HG03097 (cell line): ENCODE data around the gene LMAN2.
A peak's percentile ranks its signal among the peaks of the same experiment; 100 is the strongest.

ENCODE experiments used
- ATAC-seq: cut with Tn5 transposase; IDR thresholded peaks from one replicate; pipeline ENCODE4 v1.9.1; 2021; ENCODE audit not compliant: unreplicated experiment, low FRiP score

LMAN2 gene, protein sequence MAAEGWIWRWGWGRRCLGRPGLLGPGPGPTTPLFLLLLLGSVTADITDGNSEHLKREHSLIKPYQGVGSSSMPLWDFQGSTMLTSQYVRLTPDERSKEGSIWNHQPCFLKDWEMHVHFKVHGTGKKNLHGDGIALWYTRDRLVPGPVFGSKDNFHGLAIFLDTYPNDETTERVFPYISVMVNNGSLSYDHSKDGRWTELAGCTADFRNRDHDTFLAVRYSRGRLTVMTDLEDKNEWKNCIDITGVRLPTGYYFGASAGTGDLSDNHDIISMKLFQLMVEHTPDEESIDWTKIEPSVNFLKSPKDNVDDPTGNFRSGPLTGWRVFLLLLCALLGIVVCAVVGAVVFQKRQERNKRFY

GRCh38 chr5:177351392-177352329, at the start of gene LMAN2:
Gene LMAN2 (minus strand): TSS chr5:177351668. CDS start chr5:177351647, 21 bp downstream.
- ATAC-seq, result peak; percentile 82

DNA sequence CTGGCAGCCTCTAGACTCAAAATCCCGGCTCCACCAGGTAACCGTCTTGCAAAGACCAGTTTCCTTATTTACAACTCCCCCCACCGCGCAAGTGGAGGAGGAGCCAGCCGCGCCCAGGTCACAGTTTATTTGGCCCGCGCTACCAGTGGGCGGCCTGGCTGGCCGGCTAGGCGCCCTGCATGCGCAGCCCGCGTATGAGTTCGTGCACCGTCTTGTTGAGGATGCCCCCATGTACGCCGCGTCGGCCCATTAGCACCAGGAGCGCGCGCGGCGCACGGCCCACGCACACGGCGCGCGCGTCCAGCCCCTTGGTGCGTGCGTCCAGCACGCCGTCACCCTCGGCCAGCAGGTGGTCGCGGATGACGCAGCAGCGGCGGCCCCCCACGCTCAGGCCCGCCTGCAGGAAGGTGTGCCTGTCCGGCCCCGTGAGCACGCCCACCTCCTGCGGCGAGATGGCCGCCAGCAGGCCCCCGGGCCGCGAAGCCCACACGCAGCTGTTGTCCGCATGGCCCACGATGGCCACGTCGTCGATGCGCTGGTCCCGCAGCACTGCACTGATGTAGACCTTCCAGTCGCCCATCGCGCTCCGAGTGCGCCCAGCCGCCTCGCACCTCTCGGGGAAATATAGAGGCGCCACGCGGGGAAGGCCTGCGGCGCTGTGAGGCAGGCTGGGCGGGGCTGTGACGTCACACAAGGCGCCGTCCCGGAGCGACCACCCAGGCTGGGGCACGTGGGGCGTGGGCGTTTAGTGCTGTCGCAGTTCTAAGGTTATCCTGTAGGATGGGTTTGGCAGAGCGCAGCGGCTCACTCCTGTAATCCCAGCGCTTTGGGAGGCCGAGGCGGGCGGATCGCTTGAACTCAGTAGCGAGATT, 48.8 kb upstream of the LMAN2 start, which contains the start of gene PFN3:
Gene PFN3 (minus strand): TSS at position 665 of the 872 bp plus-strand sequence. CDS start 85 bp downstream, at position 580.
- no peak for ATAC-seq

GRCh38 chr5:177397875-177398390, 46.5 kb upstream of the LMAN2 start:
- no peak for ATAC-seq

- no peak for ATAC-seq
Measured at GRCh38 chr5:177396807-177397206, 45.3 kb upstream of the LMAN2 start.

DNA sequence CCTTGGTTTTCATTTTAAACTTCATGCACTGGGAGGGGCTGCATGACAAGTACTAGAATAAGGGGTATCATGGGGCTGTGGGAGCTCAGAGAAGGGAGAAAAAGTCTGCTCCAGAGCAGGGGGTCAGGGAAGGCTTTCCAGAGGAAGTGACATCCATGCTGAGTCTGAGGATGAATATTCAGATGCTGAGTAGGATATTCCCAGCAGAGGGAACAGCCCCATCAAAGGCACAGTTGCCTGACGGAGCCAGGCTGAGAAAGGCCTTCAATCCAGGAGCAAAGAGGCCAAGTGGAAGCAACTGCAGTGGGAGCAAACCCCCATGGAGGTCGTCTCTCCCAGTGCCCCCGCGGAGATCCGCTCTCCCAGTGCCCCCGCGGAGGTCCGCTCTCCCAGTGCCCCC, 44.6 kb upstream of the LMAN2 start:
- ATAC-seq, result no peak

DNA sequence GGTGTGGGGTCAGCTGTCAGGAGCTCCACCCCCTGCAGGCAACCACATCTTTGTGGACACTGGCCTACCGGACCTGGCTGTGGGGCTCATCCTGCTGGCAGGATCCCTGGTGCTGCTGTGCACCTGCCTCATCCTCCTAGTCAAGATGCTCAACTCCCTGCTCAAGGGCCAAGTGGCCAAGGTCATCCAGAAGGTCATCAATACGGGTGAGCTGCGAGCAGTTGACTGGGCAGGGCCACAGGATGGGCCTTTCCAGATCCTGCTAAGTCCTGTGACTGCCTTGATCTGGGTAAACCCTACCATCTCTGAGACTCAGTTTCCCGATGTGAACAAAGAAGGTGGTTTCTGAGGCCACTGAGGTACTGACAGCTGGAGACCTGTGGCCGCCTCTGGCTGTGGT, 42.5 kb upstream of the LMAN2 start:
- ATAC-seq, result no peak

- no peak for ATAC-seq
Measured at GRCh38 chr5:177393206-177393765, 41.8 kb upstream of the LMAN2 start.

GRCh38 chr5:177392765-177393164, 41.3 kb upstream of the LMAN2 start:
- ATAC-seq, result no peak

GRCh38 chr5:177390363-177391300, 39.2 kb upstream of the LMAN2 start:
- ATAC-seq, result peak; percentile 68

- ATAC-seq, result no peak
Measured at GRCh38 chr5:177389241-177390169, 38.0 kb upstream of the LMAN2 start.

DNA sequence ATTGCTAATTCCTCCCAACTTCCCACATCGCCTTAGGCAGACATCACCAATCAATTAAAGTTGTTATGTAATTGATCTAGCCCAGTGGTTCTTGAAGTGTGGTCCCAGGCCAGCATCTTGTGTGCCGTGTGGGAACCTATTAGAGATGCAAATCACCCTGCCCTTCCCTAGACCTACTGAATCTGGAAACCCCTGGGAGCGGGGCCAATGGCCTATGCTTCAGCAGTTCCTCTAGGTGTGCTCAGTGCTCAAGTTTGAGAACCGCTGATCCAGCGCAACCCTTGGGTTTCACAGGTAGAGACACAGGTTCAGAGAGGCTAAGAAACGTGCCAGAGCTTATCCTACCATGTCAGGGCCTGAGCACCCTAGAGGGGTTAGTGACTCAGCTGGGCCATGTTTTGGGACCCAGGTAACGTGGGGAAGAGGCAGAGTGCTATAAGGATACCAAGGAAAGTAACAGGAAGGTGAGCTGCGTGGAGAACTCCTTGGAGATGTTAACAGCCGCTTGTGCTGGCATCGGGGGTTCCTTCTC, 37.1 kb upstream of the LMAN2 start:
- no peak for ATAC-seq

- no peak for ATAC-seq
Measured at GRCh38 chr5:177387405-177387804, 35.9 kb upstream of the LMAN2 start.

GRCh38 chr5:177386542-177386941, 35.1 kb upstream of the LMAN2 start:
- no peak for ATAC-seq

- no peak for ATAC-seq
Measured at GRCh38 chr5:177385720-177386119, 34.3 kb upstream of the LMAN2 start.

DNA sequence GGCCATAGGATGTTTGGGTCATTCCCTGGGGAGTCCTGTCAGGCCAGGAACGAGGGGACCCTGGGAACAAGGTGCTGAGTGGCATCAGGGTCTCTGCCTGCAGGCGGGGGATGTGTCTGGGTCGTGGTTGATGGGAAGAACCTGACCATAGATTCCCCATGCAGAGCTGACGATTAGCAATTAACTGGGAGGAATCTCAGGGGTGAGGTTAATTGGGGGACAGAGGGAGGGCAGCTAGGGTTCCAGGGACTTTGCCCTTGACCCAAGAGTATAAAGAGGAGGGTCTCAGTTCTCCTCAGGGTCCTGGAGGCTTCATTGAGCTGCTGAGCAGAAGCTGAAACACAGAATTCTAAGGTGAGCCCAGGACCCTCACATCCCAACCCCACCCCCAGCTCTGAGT, 32.7 kb upstream of the LMAN2 start, which contains the start of gene SLC34A1:
Gene SLC34A1 (plus strand): TSS at position 301 of the 400 bp plus-strand sequence. CDS start 1,308 bp downstream, outside the sequence.
- ATAC-seq, result no peak

GRCh38 chr5:177383181-177383580, 31.7 kb upstream of the LMAN2 start:
- ATAC-seq, result no peak

- no peak for ATAC-seq
Measured at GRCh38 chr5:177382423-177383029, 31.1 kb upstream of the LMAN2 start.
